HEK293T (cell line): ENCODE results near the gene FTO.
"Not testable (repeated sequence)": the region's sequence is repeated elsewhere in the genome, so short reads cannot be mapped to it uniquely, and the experiment has no call there.

Source experiments
- CTCF ChIA-PET: fragments of 350-600 bp; formaldehyde crosslinking; extraction: SDS; loops from one replicate; lab custom pipeline; 2021; ENCODE audit warnings: antibody characterized with exemption, inconsistent platforms; lab: Yijun Ruan, JAX
- POLR2A ChIA-PET: fragments of 350-600 bp; formaldehyde crosslinking; extraction: SDS; loops from one replicate; lab custom pipeline; 2020; ENCODE audit warnings: antibody characterized with exemption, inconsistent platforms; lab: Yijun Ruan, JAX
- DNase-seq: peaks from one replicate; pipeline ENCODE4 v3.0.0; 2012; ENCODE audit warnings: mixed read lengths; ENCODE audit errors: extremely low spot score
- ARNT ChIP-seq: fragments of 450-650 bp; IDR thresholded peaks from 2 replicates; pipeline ENCODE4 v1.6.1; 2017; ENCODE audit warnings: mild to moderate bottlenecking
- BHLHE40 ChIP-seq: fragments of 450-650 bp; IDR thresholded peaks from 2 replicates; pipeline ENCODE4 v1.6.1; 2016; ENCODE audit warnings: mild to moderate bottlenecking, moderate library complexity, borderline replicate concordance
- CTBP1 ChIP-seq: fragments of 450-650 bp; IDR thresholded peaks from 2 replicates; pipeline ENCODE4 v1.6.1; 2016; ENCODE audit warnings: borderline replicate concordance
- ELF4 ChIP-seq: fragments of 450-650 bp; IDR thresholded peaks from 2 replicates; pipeline ENCODE4 v1.6.1; 2017; ENCODE audit warnings: antibody characterized with exemption
- FOXA1 ChIP-seq: fragments of 450-650 bp; IDR thresholded peaks from 2 replicates; pipeline ENCODE4 v1.6.1; 2016; ENCODE audit warnings: mild to moderate bottlenecking
- FOXK2 ChIP-seq: fragments of 450-650 bp; IDR thresholded peaks from 2 replicates; pipeline ENCODE4 v1.6.1; 2016; ENCODE audit warnings: mild to moderate bottlenecking
- FOXM1 ChIP-seq: fragments of 450-650 bp; IDR thresholded peaks from 2 replicates; pipeline ENCODE4 v1.6.1; 2017; ENCODE audit warnings: mild to moderate bottlenecking, borderline replicate concordance
- HDGF ChIP-seq: fragments of 450-650 bp; IDR thresholded peaks from 2 replicates; pipeline ENCODE4 v1.6.1; 2017; ENCODE audit warnings: antibody characterized with exemption, borderline replicate concordance
- L3MBTL2 ChIP-seq: fragments of 450-650 bp; conservative IDR thresholded peaks from 2 replicates; pipeline ENCODE4 v1.6.1; 2016; ENCODE audit warnings: mild to moderate bottlenecking
- PKNOX1 ChIP-seq: fragments of 450-650 bp; IDR thresholded peaks from 2 replicates; pipeline ENCODE4 v1.6.1; 2016
- SP1 ChIP-seq: fragments of 450-650 bp; IDR thresholded peaks from 2 replicates; pipeline ENCODE4 v1.6.1; 2017
- SUZ12 ChIP-seq: fragments of 450-650 bp; IDR thresholded peaks from 2 replicates; pipeline ENCODE4 v1.6.1; 2016; ENCODE audit warnings: mild to moderate bottlenecking
- TARDBP ChIP-seq: fragments of 450-650 bp; IDR thresholded peaks from 2 replicates; pipeline ENCODE4 v1.6.1; 2016
- ZNF384 ChIP-seq: fragments of 450-650 bp; IDR thresholded peaks from 2 replicates; pipeline ENCODE4 v1.6.1; 2016

The FTO gene

DNA sequence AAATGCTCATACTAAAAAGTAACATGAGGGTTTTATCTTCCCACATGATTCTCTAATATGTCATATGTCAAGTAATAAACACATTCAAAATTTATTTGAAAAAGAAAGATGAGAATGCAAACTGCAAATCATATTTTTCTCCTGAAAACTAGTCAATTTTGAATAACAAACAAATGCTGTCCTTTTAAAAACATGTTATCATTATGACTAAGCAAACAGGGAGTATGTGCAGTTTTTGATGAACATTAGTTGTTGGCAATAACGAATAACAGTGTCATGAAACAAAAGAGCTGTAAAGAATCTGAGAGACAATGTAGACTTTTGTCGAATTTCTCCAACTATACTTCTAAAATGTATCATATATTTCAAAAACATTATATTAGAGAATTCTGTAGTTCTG, 35.1 kb upstream of the FTO start:
- no peak for DNase-seq
- ChIA-PET CTCF (no interaction called here), POLR2A (no interaction called here)
- TF ChIP-seq FOXK2 (no peak), FOXA1 (no peak), CTBP1 (no peak), ARNT (no peak), PKNOX1 (no peak), HDGF (no peak), L3MBTL2 (no peak), SP1 (no peak)

DNA sequence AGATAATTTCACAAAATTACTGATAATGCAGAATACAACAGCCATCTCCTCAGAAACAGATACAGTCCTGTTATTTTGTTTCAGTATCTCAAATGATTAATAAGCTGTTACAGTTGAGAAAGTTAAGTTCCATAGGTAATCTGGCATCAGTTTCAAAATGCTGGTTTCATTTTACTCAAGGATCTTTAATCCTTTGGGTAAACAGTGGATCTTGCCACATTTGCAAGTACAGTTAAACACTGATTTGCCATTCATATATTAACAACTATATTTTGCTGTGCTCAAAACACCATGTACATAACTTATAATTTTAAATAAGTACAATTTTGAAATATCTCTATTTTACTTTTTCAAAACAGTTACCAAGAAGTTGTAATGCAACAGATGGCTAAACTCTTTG, 31.5 kb upstream of the FTO start:
- ChIA-PET POLR2A (interaction anchor here (1.0 kb wide), 1 partner anchor 31 kb away, joined by 3 read pairs; the partner anchor contains the start of genes FTO and RPGRIP1L), CTCF (no interaction called here)
- TF ChIP-seq L3MBTL2 (no peak), HDGF (no peak)
- DNase-seq, result no peak

DNA sequence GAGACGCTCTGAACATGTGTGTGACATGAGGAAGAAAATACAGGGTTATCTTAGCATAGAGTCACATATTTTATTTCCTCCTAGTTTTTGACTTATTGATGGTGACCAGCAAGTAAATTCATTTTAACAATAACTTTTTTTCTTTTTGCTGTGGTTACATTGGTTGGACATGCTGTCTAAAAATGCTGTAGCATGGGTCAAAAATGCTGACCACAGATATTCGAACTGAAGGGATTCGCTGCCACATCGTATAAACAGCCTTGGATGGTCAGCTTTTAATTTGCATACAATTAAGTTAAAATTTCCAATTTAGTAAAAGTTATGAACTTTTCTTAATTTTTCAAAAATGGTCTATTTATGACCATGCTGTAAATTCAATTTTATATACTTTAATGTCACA, 30.8 kb upstream of the FTO start:
- CTCF ChIA-PET, result no interaction called here
- TF ChIP-seq ELF4, result no peak
- no peak for TF ChIP-seq SUZ12
- no peak for TF ChIP-seq PKNOX1
- no peak for TF ChIP-seq ZNF384
- no peak for TF ChIP-seq L3MBTL2
- TF ChIP-seq BHLHE40, result no peak
- TF ChIP-seq HDGF, result no peak
- no peak for DNase-seq
- POLR2A ChIA-PET, result no interaction called here

GRCh38 chr16:53678155-53678554, 25.8 kb upstream of the FTO start:
- no peak for DNase-seq
- ChIA-PET POLR2A (no interaction called here), CTCF (interaction anchor here (1.3 kb wide), 1 partner anchor 128 kb away, joined by 4 read pairs; no protein-coding TSS in a partner anchor)
- no peak for TF ChIP-seq SP1
- no peak for TF ChIP-seq FOXM1
- no peak for TF ChIP-seq PKNOX1
- TF ChIP-seq TARDBP, result no peak

DNA sequence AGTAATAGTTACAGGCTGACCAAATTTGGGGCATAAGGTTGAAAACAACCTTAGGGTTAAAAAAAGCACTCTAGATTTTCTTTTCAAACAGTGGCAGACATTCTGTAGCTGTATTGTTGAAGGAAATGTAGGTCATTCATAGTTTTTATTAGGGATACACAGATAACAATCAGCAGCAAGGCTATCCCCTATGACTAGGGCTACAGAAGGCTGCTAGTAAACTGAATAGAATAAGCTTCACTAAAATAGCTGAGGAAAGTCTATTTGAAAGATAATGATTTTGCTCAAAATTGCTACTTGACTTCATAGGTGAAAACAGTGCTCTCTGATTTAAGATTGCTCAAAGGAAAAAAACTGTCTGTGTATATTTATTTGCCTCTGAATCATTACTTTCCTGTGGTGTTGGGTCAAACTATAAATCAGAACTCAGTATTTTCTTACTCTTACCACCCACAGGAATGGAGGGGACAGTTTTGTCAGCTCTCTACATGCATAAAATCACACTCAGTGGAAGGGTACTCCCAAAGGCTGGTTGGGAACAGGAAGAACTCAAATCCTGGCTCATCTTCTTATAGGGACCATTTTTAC, 25.1 kb upstream of the FTO start:
- TF ChIP-seq FOXK2 (no peak), FOXM1 (no peak), ARNT (no peak), ELF4 (no peak), PKNOX1 (peak; percentile 69)
- ChIA-PET POLR2A (interaction anchor here (0.6 kb wide), 1 partner anchor 1710 kb away, joined by 4 read pairs; no protein-coding TSS in a partner anchor), CTCF (interaction anchor here (1.3 kb wide), 1 partner anchor 129 kb away, joined by 4 read pairs; no protein-coding TSS in a partner anchor)
- DNase-seq, result no peak

- DNase-seq, result peak; percentile 11
- ChIA-PET CTCF (no interaction called here), POLR2A (no interaction called here)
- no peak for TF ChIP-seq PKNOX1
- no peak for TF ChIP-seq BHLHE40
Measured at GRCh38 chr16:53680756-53681155, 23.2 kb upstream of the FTO start.

DNA sequence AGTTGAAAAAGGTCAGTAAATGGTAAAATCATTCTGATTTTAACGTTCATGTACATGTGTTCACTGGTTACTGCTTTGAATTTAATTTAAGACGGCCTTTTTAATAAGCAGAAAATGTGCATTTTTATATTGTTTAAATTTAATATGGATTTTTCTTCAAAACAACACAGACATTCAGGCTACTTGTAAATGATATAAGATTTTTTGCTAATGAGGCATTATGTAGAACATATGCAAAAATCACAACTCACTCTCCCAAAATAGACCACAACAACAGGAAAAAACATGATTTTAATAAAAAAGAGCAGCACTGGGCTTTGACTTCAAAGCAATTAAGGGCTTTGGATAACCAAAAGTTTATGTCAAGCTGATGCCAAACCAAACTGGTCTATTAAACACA, 22.6 kb upstream of the FTO start:
- TF ChIP-seq SUZ12, result no peak
- no peak for TF ChIP-seq SP1
- no peak for TF ChIP-seq FOXM1
- TF ChIP-seq FOXK2, result no peak
- no peak for TF ChIP-seq PKNOX1
- ChIA-PET POLR2A (no interaction called here), CTCF (no interaction called here)
- DNase-seq, result no peak

DNA sequence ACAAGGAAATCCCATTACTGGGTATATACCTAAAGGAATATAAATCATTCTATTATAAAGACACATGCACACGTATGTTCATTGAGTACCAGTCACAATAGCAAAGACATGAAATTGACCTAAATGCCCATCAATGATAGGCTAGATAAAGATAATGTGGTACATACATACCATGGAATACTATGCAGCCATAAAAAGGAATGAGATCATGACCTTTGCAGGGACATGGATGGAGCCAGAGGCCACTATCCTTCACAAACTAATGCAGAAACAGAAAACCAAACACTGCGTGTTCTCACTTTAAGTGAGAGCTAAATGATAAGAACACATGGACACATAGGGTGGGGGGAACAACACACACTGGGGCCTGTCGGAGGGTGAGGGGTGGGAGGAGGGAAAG, 18.6 kb upstream of the FTO start:
- CTCF ChIA-PET, POLR2A ChIA-PET, DNase-seq: not testable (repeated sequence)
